Stimulated activated CD8-positive, alpha-beta memory T cell treated with anti-CD3 and anti-CD28 coated beads, Interleukin-4, amount 100 ng/mL, for 4 hours (primary cell): ENCODE measurements around the gene RAP1A.
"Not testable (repeated sequence)": the region's sequence is repeated elsewhere in the genome, so short reads cannot be mapped to it uniquely, and the experiment has no call there.

Experiments
- DNase-seq, 2 donors: peaks; one replicate each; pipeline ENCODE4 v3.0.0-alpha.2; 2020; ENCODE audit warnings: low read depth in 2 of 2, low spot score in 1 of 2

The RAP1A gene

DNA sequence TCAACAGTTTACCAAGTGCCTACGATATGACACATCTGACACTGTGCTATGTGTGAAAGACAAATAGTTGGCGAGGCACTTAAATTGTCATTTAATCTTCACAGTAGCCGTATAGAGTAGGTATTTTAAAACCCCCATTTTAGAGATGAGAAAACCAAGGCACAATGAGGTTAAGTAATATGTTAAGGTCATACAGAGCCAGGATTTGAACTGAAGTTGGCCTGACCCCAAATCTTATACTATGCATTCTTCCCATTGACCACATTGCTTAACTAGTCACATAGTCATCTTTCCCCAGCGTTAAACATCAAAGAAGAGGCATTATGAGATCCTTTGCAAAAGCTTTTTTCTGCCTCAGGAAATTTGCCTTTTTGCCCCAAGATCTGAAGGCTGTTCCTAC is 115.7 kb downstream of the RAP1A start:
- no peak for DNase-seq

DNA sequence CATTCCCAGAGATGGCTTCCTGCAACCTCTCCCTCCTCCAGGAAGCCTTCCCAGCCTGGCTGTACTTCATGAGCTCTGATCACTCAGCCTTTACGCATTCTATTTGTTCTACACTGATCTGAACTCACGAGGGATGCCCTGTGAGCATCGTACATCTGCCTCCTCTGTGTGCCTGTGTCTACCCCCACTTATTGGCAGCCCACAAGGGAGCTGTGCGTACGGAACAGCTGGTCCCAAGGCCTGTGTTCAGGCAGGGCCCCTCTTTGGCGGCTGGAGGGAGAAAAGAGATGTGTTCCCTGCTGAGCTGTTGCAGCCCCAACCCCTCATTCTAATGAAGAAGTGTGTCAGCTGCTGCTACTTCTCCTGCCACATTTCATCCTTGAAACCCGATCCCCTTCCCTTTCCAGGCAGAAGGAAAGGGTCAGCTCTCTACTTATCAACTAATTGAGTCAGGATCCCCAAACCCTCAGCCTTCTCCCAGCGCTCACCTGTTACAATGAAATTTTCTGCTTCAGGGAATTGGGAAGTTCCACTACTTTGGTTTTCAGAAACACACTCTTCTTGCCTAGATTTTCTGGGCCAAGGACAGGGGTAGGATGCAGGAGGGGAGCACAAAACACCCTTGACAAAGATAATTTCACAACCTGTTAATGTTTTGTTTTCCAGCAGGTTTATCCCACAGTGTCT is 116.4 kb downstream of the RAP1A start:
- no peak for DNase-seq

DNA sequence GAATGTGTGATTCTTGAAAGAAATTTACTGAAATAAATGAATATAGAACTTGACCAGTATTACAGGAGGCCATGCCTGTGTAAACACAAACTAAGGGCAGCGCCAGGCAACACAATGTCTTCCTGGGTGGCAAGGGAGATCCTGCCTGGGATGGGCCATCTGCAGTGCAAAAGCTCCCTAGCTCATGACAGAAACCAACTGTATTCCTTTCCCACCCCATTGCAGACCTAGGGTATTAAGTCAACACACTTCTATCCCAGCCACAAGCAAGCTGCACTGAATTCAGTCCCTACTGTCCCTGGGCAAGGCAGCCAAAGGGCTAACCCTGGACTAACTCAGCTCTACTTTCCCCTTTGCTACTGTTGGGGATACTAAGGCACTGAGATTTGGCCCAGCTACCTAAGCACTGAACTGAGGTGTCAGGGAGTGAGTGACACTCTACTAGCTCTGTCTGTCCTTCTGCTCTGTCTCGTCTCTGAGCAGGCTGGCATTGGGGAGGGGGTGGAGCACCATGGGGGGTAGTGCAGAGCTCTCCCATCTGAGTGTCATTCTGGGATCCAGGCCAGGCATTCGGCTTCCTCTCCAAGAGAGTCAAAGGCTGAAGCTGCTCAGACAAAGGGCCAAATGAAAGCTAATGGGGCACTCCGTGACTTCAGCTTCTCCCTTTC is 117.1 kb downstream of the RAP1A start:
- no peak for DNase-seq

DNA sequence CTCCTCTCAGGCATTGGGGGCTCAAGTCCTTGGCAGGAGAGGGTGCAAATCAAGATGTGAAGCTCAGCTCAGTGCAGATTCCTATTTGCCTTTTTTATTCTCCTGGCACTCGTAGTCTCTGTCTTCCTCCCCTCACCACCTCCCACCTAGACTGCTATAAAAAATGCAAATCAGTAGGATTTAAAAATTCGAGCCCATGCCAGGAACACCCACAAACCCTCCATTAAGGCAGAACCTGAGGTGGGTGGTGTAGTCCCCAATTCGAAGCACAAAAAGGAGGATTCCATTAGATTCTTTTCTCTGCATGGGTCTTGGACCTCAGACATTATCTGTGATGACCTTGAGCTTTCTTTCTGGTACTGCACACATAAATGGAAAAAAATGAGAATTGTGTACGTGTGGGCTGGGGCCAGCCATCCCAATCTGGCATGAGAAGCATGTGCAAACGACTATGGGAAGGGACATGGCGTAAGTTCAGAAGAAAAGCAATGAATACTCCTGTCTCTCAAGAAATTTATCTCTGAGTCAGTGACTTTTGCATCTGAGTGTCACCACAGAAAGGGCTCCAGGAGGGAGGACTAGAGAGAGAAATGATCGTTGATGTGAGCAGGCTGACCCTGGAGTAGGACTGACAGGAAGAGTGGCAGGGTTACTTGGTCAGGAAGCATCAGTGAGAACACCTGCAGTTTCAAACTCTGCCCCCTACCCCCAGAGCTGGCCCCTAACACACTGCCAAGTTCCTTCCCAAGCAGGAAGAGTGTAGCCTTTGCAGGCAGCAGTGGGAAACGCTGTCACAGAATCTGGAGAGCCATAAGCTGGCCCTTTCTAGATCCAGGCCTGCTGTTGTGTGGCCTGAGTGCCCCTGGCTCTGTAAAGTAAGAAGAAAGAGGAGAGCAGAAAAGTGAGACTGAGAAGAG is 117.9 kb downstream of the RAP1A start:
- DNase-seq: no peak

DNA sequence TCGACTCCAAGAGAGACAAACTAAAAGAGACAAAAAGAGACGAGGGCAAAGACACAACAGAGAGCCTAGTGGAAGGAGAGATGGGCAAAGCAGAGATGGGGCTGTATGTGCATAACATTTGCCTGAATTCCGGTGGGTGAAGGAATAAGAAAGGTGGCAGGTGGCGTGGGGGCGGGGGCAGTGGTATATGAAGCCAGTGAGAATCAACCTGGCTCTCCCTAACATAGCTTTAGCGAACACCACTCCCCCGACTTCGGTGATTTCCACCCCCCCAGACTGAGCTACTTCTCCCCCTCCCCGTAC is 118.5 kb downstream of the RAP1A start:
- no peak for DNase-seq

DNA sequence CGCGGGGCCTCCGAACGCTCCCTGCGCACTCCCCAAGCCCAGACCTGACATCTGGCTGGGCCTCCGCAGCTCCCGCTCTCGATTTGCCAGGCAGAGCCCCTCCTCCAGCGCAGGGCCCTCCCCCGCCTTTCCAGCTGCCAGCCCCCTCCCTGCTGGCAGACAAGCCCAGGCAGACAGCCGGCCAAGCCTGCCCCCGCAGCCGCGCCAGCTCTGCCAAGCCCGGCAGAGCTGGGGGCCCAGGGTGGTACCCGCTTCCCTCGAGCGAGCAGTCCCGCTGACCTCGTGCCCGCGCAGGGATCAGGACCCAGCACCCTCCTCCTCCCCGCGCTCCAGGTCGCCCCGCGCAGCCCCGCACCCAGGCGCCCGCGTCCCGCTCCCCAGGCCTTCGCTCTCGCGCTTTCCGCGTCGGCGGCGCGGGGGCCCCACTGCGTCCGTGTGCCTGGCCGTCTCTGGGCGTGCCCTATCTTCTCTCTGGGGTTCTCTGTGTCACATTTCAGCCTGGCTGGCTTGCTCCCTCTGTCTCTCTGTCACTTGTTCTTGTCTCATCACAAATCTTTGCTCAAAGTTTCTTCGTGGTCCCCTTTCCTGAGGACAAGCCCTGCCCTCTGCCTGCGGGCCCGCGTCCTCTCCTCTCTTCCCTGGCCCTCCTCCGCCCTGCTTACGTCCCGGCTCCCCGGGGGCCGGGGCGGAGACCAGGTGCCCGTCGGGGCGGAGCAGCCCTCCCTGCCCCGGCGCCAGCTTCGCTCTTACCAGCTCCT is 119.0 kb downstream of the RAP1A start:
- no peak for DNase-seq

DNA sequence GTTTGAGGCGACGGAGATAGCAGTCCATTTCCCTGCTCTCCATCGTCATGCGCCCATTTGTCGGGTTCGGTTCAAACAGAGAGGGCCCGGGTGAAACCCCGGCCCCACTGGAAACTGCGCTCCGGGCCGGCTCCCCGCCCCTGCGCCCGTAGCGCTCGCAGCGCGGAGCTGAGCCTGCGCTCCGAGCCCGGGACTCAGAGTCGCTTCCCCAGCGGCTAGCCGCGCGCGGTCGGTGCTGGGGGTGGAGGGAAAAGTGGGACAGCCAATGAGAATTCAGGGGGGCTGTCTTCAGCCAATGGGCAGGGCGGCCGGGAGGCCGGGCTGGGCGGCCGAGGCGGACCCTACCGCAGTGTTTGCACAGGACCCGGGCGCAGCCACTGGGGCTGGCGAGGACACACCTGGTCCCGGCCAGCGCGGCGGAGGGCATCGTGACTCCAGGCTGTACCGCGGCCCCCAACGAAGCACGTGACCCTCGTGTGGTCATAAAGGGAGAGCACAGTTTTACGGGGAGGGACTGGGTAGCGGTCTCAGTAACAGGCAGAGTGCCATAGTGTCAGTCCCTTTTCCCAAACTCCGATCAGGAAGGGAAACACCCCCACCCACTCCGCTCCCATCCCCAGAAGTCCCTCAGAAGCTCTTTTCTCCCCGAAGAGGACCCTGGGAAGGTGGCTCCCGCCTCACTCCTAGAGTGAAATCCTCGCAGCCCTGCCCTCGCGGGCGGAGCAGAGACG is 119.8 kb downstream of the RAP1A start, which contains the start of gene INKA2:
TSS of gene INKA2 (minus strand) at position 202 of the 731 bp plus-strand sequence. CDS start at position 49, 153 bp downstream.
- DNase-seq: peak; percentile 42 to 44

DNA sequence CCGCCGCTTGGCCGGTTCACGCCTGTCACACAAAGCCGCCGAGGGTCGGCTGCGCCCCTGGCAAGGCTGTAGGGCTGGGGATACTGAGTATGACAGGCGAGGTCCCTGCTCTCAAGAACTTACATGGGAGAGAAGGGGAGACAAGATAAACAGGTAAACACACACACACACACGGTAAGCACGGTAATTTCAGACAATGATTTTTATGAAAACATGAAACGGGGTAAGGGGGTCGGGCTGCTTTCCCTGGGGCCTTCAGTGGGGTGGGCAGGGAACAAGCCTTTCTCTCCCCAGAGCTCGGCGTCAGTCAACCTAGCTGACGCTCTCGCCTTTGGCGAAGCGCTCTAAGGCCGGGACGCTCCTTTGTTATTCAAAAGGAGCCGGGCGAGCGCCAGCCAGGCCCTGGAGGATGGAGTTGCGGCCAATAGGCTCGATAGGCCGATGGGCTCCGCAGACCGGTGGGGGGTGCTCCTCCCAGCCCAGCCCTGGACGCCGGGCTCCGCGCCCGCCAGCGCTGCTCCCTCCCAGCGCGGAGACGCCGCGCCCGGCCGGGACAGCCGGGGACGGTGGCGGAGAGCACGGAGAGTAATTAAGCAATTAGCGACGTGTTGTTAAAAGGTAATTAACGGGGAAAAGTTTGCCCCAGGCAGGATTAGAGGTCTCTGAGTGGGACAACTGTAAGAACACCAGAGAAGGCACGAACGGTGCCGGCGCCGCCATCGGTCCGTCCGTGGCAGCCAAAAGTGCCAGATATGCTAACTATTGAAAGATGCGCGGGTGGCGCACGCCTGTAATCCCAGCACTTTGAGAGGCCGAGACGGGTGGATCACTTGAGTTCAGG is 120.6 kb downstream of the RAP1A start:
- no peak for DNase-seq

DNA sequence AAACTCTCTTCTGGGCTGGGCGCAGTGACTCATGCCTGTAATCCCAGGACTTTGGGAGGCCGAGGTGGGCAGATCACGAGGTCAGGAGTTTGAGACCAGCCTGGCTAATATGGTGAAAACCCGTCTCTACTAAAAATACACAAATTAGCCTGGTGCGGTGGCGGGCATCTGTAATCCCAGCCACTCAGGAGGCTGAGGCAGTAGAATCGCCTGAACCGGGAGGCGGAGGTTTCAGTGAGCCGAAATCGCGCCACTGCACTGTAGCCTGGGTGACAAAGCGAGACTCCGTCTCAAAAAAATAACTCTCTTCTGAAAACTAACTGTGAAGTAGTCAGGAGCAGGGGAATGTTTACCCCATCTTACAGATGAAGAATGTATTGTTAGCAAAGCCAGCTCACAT is 122.7 kb downstream of the RAP1A start:
- not testable (repeated sequence) for DNase-seq

DNA sequence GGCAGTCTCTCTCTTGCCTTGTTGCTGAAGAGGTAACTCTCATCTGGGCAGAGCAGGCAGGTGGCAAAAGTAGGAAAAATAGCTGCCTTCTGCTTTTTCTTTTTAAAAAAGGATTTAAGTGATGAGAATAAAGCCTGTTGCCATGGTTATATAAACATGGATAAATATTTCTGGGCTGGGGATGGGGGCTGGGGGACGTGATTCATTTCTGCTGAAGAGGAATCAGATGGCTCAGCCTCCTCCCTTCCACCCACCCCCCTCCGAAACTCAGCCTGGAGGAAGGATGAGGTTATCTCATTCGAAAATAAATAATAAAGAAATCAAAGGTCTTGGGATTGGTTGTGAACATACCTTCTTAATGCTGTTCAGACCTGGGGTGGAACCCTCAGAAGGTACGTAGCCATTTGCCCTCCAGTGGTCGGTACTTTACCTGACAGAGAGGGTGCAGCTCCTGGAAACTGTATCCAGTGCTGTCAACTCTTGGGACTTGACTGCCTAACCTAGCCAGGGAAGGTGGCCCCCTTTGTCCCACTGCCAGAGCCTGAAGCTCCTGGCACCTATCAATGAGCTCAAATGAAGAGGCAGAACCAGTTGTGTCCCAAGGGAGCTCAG is 123.5 kb downstream of the RAP1A start:
- no peak for DNase-seq

DNA sequence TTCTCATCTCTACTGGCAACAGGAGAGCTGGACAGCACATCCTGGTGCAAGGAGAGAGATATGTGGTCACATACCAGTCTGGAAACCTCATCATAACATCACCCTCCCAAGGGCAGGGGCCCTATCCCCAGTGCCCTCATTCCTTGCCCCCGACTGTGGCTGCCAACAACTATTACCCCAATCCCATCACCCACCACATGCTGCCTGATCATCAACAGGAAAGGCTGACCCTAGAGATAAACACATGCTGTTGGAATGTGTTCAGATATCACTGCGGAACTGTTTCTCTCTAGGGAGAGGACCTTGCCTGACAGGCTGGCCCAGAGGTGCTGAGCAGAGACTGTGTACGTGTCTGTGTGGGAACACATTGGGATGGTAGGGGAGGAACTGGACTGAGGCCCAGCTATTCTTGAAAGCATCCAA is 124.1 kb downstream of the RAP1A start:
- DNase-seq: no peak

DNA sequence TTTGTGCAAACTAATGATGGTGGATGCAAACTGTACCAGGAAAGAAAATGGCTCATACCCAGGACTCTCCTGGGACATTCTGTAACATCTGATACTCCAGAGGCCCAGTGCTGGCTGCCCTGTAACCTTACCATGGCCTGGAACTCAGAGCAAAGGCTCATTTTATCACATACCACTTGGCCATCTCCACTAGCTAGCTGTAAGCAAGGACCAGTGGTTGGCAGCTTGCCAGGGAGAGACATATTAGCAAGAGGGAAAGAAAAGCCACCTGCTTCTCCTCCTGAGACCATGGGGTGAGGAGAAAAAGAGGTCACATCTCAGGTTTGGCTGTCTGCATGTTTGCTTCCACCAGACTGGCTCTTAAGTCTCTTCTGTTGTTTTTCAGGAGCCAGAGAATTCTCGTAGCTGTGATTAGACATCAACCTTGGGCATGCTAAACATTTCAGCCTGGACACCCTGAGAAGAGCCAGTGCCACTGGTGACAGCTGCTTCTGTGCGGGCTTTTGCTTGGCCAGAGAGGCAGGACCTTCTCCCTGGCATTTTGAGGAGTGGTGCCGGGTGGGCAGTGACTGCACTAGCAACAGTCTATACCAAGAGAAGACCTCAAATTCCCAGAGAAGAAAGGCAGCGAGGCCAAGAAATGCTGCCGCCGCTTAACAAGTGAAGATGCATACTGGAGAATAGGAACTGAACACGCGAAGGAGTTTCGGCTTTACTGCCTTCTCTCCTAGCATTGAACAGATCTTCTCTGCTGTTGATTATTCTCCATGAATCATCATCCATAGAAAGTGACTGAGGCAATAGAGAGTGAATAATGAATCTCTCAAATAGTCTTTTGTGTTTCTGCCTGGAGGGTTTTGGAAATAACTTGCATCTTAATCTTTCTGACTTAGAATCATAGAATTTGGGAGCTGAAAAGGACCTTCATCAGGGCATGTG is 126.4 kb downstream of the RAP1A start:
- no peak for DNase-seq

DNA sequence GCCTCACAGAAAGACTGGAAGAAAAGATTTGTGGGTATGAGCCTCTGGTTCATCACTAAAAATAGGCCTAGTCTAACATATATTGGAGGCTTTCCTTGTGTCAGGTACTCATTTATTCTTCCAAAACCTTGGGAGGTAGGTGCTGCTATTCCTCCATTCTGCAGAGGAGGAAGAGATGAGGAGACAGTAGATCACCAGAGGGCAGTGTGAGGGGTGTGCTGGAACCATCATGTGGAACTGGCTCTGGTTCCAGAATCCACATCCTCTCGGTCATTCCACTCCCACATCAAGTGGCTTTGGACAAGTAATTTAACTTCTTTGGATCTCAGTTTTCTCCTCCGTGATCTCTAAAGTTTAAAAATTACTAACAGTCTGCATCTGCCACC is 127.0 kb downstream of the RAP1A start:
- no peak for DNase-seq

DNA sequence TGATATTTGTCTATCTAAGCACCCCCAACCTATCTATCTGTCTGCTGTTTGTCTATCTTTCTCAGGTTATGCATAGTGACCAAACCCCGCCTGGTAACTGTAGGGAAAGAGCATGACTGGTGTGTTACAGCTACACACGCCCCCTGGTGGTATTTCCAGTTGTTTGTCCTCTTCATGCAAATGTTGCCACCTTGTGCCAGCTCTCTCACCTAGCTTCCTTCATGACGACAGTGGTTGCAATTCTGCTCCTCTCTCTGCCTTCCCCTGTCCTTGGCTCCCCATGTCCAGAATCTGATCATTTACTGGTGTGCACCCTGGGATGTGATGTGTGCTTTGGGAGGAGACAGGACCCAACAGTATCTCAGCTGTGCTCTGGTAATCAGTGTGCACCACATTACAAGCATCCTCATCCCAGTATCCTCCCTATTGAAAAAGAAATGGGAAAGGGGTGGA is 127.7 kb downstream of the RAP1A start:
- DNase-seq: peak in 1 of 2 donors; percentile 33

DNA sequence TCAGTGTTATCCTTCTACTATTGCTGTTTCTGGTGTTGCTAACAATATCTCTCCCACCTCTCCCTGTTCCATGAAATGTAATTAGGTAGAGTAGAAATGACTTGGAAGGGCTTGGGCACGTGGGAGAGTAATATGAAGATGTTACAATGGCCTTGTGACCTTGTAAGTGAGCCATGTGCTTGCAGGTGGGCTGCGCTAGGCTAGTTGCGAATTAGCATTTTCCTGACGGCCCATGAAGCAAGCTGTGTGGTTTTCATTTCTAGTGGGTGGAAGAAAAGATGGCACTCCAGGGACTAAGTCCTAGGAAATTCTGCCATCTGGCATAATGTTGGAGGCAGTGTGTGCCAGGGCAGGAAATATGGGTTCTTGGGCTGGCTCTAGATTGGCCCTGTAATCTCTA is 128.4 kb downstream of the RAP1A start:
- no peak for DNase-seq

DNA sequence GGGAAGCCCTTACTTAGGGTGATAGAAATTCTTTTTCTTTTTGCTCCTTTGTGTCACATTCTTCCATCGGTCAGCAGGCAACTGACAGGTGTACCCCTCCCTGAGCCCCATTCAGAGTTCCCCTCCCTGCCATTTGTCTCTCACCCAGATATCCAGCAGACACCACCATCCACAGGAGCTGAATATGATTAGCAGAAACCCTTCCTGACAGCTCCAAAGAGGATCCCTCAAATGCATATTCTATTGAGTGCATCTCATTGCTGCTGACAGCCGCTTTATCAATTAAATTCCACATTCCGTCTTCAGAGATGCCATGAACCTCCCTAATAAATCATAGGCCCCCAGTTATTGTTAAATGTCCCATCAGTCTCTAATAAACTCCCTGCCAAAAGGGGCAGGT is 130.0 kb downstream of the RAP1A start:
- DNase-seq: no peak

DNA sequence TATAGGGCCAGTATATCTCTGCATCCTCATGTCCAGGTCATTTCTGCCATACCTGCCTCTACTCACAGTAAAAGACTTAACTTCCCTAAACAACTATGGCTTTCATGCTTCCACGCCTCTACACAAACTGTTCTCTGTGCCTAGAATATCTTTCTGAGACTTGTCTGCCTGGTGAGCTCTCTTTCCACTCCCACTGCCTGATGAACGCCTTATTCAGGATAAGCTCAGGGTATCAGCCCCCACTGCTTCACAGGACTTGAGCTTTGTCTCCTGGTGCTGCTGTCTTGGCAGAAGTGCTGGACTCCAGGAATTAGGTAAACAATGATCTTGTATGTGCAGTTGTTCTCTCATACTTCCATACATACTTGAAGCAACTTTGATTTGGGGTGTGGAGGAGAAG is 131.3 kb downstream of the RAP1A start:
- no peak for DNase-seq
